HepG2 (cell line): ENCODE measurements around the gene GRID1. TPM values are rescaled to one million over a fixed set of nuclear protein-coding genes. Genes with fewer than 3 reads are reported as not detected.

Experiments
- ATAC-seq: fragments of 200-7000 bp; cut with Tn5 transposase; 3 replicates; pipeline ENCODE4 v1.9.1; 2020; ENCODE audit warnings: mild to moderate bottlenecking, moderate library complexity
- BruUV-seq: library from RNA; stranded (reverse); fragments of 400-500 nt; replicated peaks from 2 replicates; lab custom pipeline; 2021; lab: Mats Ljungman, UMichigan
- CTCF ChIA-PET: fragments of 300-600 bp; formaldehyde crosslinking; extraction: SDS; loops from one replicate; lab custom pipeline; 2021; ENCODE audit warnings: low total read pairs, inconsistent platforms, low intra/inter-chr PET ratio; lab: Yijun Ruan, JAX
- POLR2A ChIA-PET: fragments of 350-600 bp; sonication (Branson Sonifier 250); formaldehyde crosslinking; loops from one replicate; lab custom pipeline; 2020; ENCODE audit warnings: antibody characterized with exemption, inconsistent platforms; lab: Yijun Ruan, JAX
- DNase-seq: peaks from one replicate; pipeline ENCODE4 v3.0.0-alpha.2; 2015; ENCODE audit warnings: low spot score
- FAIRE-seq: peaks from 3 replicates; lab custom pipeline; 2011; peaks lifted over from hg19 to GRCh38; lab: Jason Lieb, UNC
- H2AFZ ChIP-seq: one replicate; pipeline ENCODE4 v1.6.1; 2011; ENCODE audit warnings: low read length, inconsistent platforms
- H3K27ac ChIP-seq: fragments of 300-600 bp; 3 replicates; pipeline ENCODE4 v1.8.0; 2011; ENCODE audit warnings: mixed run types, mild to moderate bottlenecking, mixed read lengths, low read length, inconsistent platforms; ENCODE audit not compliant: insufficient read depth; ENCODE audit errors: extremely low read length
- H3K27me3 ChIP-seq, 2 experiments: fragments of 200-600 bp in 1 of 2; 2 replicates in 1 of 2; 3 replicates in 1 of 2; pipeline versions ENCODE4 v1.6.0 to v1.8.0; 2011; ENCODE audit warnings: low read length in 2 of 2, mild to moderate bottlenecking in 2 of 2, moderate library complexity in 2 of 2, inconsistent platforms in 1 of 2; ENCODE audit not compliant: insufficient read depth in 2 of 2, control insufficient read depth in 1 of 2
- H3K36me3 ChIP-seq, 2 experiments: fragments of 200-600 bp in 1 of 2; replicated peaks in 1 of 2; 2 replicates in 1 of 2; 3 replicates in 1 of 2; pipeline versions ENCODE4 v1.5.1 to v1.8.0; 2011; ENCODE audit warnings: low read length in 2 of 2, inconsistent platforms in 1 of 2; ENCODE audit not compliant: insufficient read depth in 2 of 2, control insufficient read depth in 1 of 2
- H3K4me1 ChIP-seq: 2 replicates; pipeline ENCODE4 v1.5.1; 2012; ENCODE audit warnings: low read length, inconsistent platforms; ENCODE audit not compliant: insufficient read depth
- H3K4me2 ChIP-seq: 2 replicates; pipeline ENCODE4 v1.6.0; 2011; ENCODE audit warnings: low read depth, low read length, inconsistent platforms
- H3K4me3 ChIP-seq, 3 experiments: fragments of 200-600 bp in 1 of 3; sonication (generic), shearing (Covaris generic) in 1 of 3; replicated peaks in 1 of 3; 2 replicates each; pipeline ENCODE4 v1.5.1; 2011 to 2016; ENCODE audit warnings: low read length in 3 of 3, inconsistent platforms in 2 of 3, low read depth in 2 of 3, mild to moderate bottlenecking in 2 of 3, control low read depth in 1 of 3, mixed read lengths in 1 of 3; ENCODE audit not compliant: insufficient read depth in 1 of 3
- H3K79me2 ChIP-seq: one replicate; pipeline ENCODE4 v1.6.1; 2011; ENCODE audit warnings: low read length, inconsistent platforms; ENCODE audit not compliant: insufficient read depth
- H3K9ac ChIP-seq: 2 replicates; pipeline ENCODE4 v1.6.0; 2011; ENCODE audit warnings: mild to moderate bottlenecking, low read depth, low read length, inconsistent platforms; ENCODE audit not compliant: insufficient read depth
- H3K9me3 ChIP-seq: 2 replicates; pipeline ENCODE4 v1.5.1; 2012; ENCODE audit warnings: mild to moderate bottlenecking, low read length
- H4K20me1 ChIP-seq: 2 replicates; pipeline ENCODE4 v1.6.0; 2011; ENCODE audit warnings: inconsistent platforms, mild to moderate bottlenecking, low read length, moderate library complexity; ENCODE audit not compliant: insufficient read depth
- ATF7-NPFF ChIP-seq: sonication (generic); formaldehyde crosslinking; IDR thresholded peaks from 2 replicates; pipeline ENCODE4 v1.8.1; 2023; ENCODE audit warnings: mild to moderate bottlenecking, low read depth, missing genetic modification reagents, moderate library complexity
- EEA1 ChIP-seq: sonication (generic); formaldehyde crosslinking; IDR thresholded peaks from 2 replicates; pipeline ENCODE4 v1.5.1; 2020; ENCODE audit warnings: mild to moderate bottlenecking, missing genetic modification reagents, borderline replicate concordance
- FOXA3 ChIP-seq: IDR thresholded peaks from 2 replicates; pipeline ENCODE4 v1.6.1; 2016; ENCODE audit warnings: missing genetic modification reagents, missing compliant biosample characterization
- FOXM1 ChIP-seq: sonication (generic); formaldehyde crosslinking; IDR thresholded peaks from 2 replicates; pipeline ENCODE4 v1.5.0; 2020; ENCODE audit warnings: missing genetic modification reagents
- HNF4A ChIP-seq: sonication (generic); formaldehyde crosslinking; IDR thresholded peaks from 2 replicates; pipeline ENCODE4 v1.4.0; 2020; ENCODE audit warnings: missing genetic modification reagents
- HOXA7 ChIP-seq: sonication (generic); formaldehyde crosslinking; IDR thresholded peaks from 2 replicates; pipeline ENCODE4 v1.8.1; 2022; ENCODE audit warnings: mild to moderate bottlenecking, missing genetic modification reagents, moderate library complexity
- JUND ChIP-seq: sonication (generic); formaldehyde crosslinking; IDR thresholded peaks from 2 replicates; pipeline ENCODE4 v1.8.0; 2022; ENCODE audit warnings: mild to moderate bottlenecking, missing genetic modification reagents
- LBX2 ChIP-seq: sonication (generic); formaldehyde crosslinking; IDR thresholded peaks from 2 replicates; pipeline ENCODE4 v1.5.0; 2020; ENCODE audit warnings: missing genetic modification reagents, mild to moderate bottlenecking, borderline replicate concordance
- MTF2 ChIP-seq: sonication (generic); formaldehyde crosslinking; IDR thresholded peaks from 2 replicates; pipeline ENCODE4 v1.5.0; 2020; ENCODE audit warnings: missing genetic modification reagents, borderline replicate concordance
- ZNF782 ChIP-seq: sonication (generic); formaldehyde crosslinking; IDR thresholded peaks from 2 replicates; pipeline ENCODE4 v1.4.0; 2020; ENCODE audit warnings: missing genetic modification reagents, mild to moderate bottlenecking, borderline replicate concordance
- ZNF841 ChIP-seq: sonication (generic); formaldehyde crosslinking; IDR thresholded peaks from 2 replicates; pipeline ENCODE4 v1.8.1; 2023; ENCODE audit warnings: missing genetic modification reagents, borderline replicate concordance
- ZSCAN29 ChIP-seq: sonication (generic); formaldehyde crosslinking; conservative IDR thresholded peaks from 2 replicates; pipeline ENCODE4 v1.4.0; 2020; ENCODE audit warnings: mild to moderate bottlenecking, missing genetic modification reagents
- WGBS: methylation state at CpG from one replicate; pipeline ENCODE4 v1.1.6; 2017; ENCODE audit warnings: low lambda C conversion rate; 5-methylcytosine and 5-hydroxymethylcytosine counted together
- in situ Hi-C: cut with HindIII; loops from 2 replicates; pipeline ENCODE4 v1.10.0; 2017; ENCODE audit warnings: low pct_unique_long_range_greater_than_20kb; ENCODE audit not compliant: extremely low pct_ligation_motif_present
- intact Hi-C: fragments of 100-400 bp; cut with micrococcal nuclease; formaldehyde crosslinking; loops from one replicate; pipeline ENCODE4 v1.10.0; 2022; ENCODE audit not compliant: unreplicated experiment
- polyA plus RNA-seq, 8 experiments: library from polyadenylated mRNA; depleted of rRNA in 3 of 8; stranded (reverse) in 7 of 8; unstranded in 1 of 8; fragments of >200 nt; fragmentation: Illumina TruSeq in 4 of 8; extraction: Trizol in 4 of 8; gene quantifications; 2 replicates each; pipeline versions ENCODE4 v1.2.1 to v1.2.3, GENCODE V29; 2011 to 2016; ENCODE audit warnings: low read depth in 4 of 8, missing spikeins in 1 of 8, mixed read lengths in 1 of 8; ENCODE audit not compliant: insufficient read depth in 1 of 8
- total RNA-seq, 5 experiments: library from RNA; depleted of rRNA; stranded (reverse); fragments of >200 nt; fragmentation: Illumina TruSeq; extraction: Trizol; gene quantifications; 2 replicates each; pipeline ENCODE4 v1.2.3, GENCODE V29; 2016; ENCODE audit warnings: low read depth in 1 of 5

GRID1 gene
- total and polyA plus RNA-seq, 2 of the 13 experiments (the other 11 are each of a cell fraction or from before 2014, with no cell fraction given) = 0.05 TPM; not detected in 1

DNA sequence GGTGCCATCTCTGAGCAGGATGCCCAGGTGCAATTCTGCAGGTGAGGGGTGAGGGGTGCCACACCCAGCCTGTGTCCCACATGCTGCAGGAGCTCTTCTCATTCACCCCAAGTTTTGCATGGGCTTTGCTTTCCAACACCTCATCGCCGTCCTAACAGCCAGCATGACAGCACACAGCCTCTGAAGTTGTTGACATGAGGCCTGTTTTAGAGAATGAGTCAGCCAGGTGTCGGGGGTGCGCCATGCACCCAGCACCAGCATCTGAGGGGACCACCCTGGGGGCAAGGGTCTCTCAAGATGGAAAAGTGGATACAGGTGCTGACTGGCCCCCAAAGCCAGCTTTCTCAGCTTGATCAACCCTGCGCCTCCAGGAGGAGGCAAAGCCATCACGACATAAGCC is 146.0 kb downstream of the GRID1 start:
- FAIRE-seq (no peak), ATAC-seq (no peak), DNase-seq (no peak)
- Histone ChIP-seq H3K9me3 (no peaks in the 10 kb centered on the region), H3K4me3 (no peak overlapping the region), H3K79me2 (no peaks in the 10 kb centered on the region), H3K4me2 (no peak overlapping the region), H4K20me1 (no peaks in the 10 kb centered on the region), H3K27me3 (peaks cover 0 to 10% of the 10 kb centered on the region in 2 experiments; a peak in 2 of 5 replicates), H3K27ac (no peak overlapping the region), H3K4me1 (peaks cover 19% of the 10 kb centered on the region), H3K36me3 (no peaks in the 10 kb centered on the region), H2AFZ (no peak overlapping the region), H3K9ac (no peak overlapping the region)
- intact Hi-C loops (no loop called here), in situ Hi-C loops (no loop called here)
- 60% methylated on average over 2 of the region's 6 CpGs for WGBS
- CTCF ChIA-PET = no interaction called here
- TF ChIP-seq HOXA7 (CRISPR knock-in tag) = no peak
- TF ChIP-seq MTF2 = no peak
- TF ChIP-seq FOXA3 (CRISPR knock-in tag) = no peak
- no peak for TF ChIP-seq ZSCAN29 (CRISPR knock-in tag)
- TF ChIP-seq HNF4A (CRISPR knock-in tag) = no peak
- TF ChIP-seq LBX2 (CRISPR knock-in tag) = no peak
- TF ChIP-seq ZNF782 (CRISPR knock-in tag) = no peak
- TF ChIP-seq ZNF841 (CRISPR knock-in tag) = no peak
- no peak for TF ChIP-seq ATF7-NPFF (CRISPR knock-in tag)
- TF ChIP-seq JUND (CRISPR knock-in tag) = no peak
- TF ChIP-seq EEA1 (CRISPR knock-in tag) = no peak
- TF ChIP-seq FOXM1 = no peak
- POLR2A ChIA-PET = no interaction called here
- BruUV-seq = no TSS peak
